WTC11 (cell line): ENCODE results near the gene ZNF530.

ENCODE experiments used
- CTCF ChIP-seq: fragments of 200-600 bp; IDR thresholded peaks from 2 replicates; pipeline ENCODE4 v1.8.0; 2022; ENCODE audit warnings: antibody characterized with exemption
- ELF4 ChIP-seq: sonication (generic); formaldehyde crosslinking; IDR thresholded peaks from 2 replicates; pipeline ENCODE4 v1.8.1; 2022; ENCODE audit warnings: low read depth, mild to moderate bottlenecking, moderate library complexity, missing genetic modification reagents
- FOXP4 ChIP-seq: sonication (generic); formaldehyde crosslinking; IDR thresholded peaks from 2 replicates; pipeline ENCODE4 v1.8.0; 2022; ENCODE audit warnings: mild to moderate bottlenecking, missing genetic modification reagents
- JUN ChIP-seq: sonication (generic); formaldehyde crosslinking; IDR thresholded peaks from 2 replicates; pipeline ENCODE4 v1.8.0; 2023; ENCODE audit warnings: mild to moderate bottlenecking, missing genetic modification reagents
- MAX ChIP-seq: sonication (generic); formaldehyde crosslinking; IDR thresholded peaks from 2 replicates; pipeline ENCODE4 v1.8.0; 2022; ENCODE audit warnings: mild to moderate bottlenecking, missing genetic modification reagents
- NR3C1 ChIP-seq: sonication (generic); formaldehyde crosslinking; conservative IDR thresholded peaks from 2 replicates; pipeline ENCODE4 v1.8.1; 2023; ENCODE audit warnings: low read depth, mild to moderate bottlenecking, missing genetic modification reagents
- PREB ChIP-seq: sonication (generic); formaldehyde crosslinking; IDR thresholded peaks from 2 replicates; pipeline ENCODE4 v1.8.1; 2022; ENCODE audit warnings: mild to moderate bottlenecking, missing genetic modification reagents, moderate library complexity, borderline replicate concordance
- TEAD4 ChIP-seq: sonication (generic); formaldehyde crosslinking; IDR thresholded peaks from 2 replicates; pipeline ENCODE4 v1.8.0; 2022; ENCODE audit warnings: mild to moderate bottlenecking, missing genetic modification reagents
- USF2 ChIP-seq: sonication (generic); formaldehyde crosslinking; IDR thresholded peaks from 2 replicates; pipeline ENCODE4 v1.8.1; 2023; ENCODE audit warnings: mild to moderate bottlenecking, missing genetic modification reagents, moderate library complexity
- ZNF121 ChIP-seq: sonication (generic); formaldehyde crosslinking; IDR thresholded peaks from 2 replicates; pipeline ENCODE4 v1.8.0; 2023; ENCODE audit warnings: missing genetic modification reagents
- ZNF263 ChIP-seq: sonication (generic); formaldehyde crosslinking; IDR thresholded peaks from 2 replicates; pipeline ENCODE4 v1.8.1; 2022; ENCODE audit warnings: low read depth, mild to moderate bottlenecking, moderate library complexity, missing genetic modification reagents

- TF ChIP-seq JUN = no peak
- TF ChIP-seq CTCF = no peak
- TF ChIP-seq ZNF121 (CRISPR knock-in tag) = no peak
- TF ChIP-seq ELF4 (CRISPR knock-in tag) = no peak
- TF ChIP-seq USF2 (CRISPR knock-in tag) = no peak
- TF ChIP-seq MAX (CRISPR knock-in tag) = peak; percentile 61
- no peak for TF ChIP-seq ZNF263 (CRISPR knock-in tag)
- no peak for TF ChIP-seq NR3C1 (CRISPR knock-in tag)
- TF ChIP-seq FOXP4 (CRISPR knock-in tag) = no peak
- TF ChIP-seq PREB = no peak
- TF ChIP-seq TEAD4 (CRISPR knock-in tag) = no peak
Observed at GRCh38 chr19:57632987-57633831, 33.5 kb downstream of the ZNF530 start, which contains the start of gene ZNF211.
